Measurements from ENCODE around the gene TOMT. TPM values are rescaled to one million over a fixed set of nuclear protein-coding genes. Genes with fewer than 3 reads are reported as not detected.
"Not testable (repeated sequence)": the region's sequence is repeated elsewhere in the genome, so short reads cannot be mapped to it uniquely, and the experiment has no call there.

The TOMT gene
- polyA plus RNA-seq, 4 donors: not detected

DNA sequence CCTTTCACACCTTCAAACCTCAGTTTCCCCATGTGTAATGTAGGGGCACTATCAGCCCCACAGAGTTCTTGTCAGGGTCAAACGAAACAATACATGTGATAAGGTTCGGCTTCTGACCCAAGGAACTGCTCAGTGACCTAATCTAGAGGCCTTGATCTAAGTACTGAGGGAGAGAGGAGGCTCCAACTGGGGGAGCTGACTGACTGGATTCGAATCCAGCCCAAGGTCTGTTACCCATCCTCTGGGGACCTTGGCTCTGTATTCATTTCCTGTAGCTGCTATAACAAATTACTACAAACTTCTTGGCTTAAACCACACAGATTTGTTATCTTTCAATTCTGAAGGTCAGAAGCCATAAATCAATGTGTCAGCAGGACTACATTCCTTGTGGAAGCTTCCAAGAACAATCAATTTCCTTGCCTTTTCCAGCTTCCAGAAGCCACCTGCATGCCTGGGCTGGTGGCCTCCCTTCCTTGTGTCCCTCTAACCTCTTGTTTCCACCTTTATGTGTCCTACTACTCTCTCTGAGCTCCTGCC lies 17.5 kb downstream of the TOMT start:
- no peak overlapping the region for H3K27ac ChIP-seq (ENCODE audit: low read depth in 1 of 3, low read length in 2 of 3)
- peak in 1 of 2 donors; percentile 40 for DNase-seq
- 30 to 66% (median 44%) methylated on average over 3 of the region's 3 CpGs for WGBS, 3 donors

DNA sequence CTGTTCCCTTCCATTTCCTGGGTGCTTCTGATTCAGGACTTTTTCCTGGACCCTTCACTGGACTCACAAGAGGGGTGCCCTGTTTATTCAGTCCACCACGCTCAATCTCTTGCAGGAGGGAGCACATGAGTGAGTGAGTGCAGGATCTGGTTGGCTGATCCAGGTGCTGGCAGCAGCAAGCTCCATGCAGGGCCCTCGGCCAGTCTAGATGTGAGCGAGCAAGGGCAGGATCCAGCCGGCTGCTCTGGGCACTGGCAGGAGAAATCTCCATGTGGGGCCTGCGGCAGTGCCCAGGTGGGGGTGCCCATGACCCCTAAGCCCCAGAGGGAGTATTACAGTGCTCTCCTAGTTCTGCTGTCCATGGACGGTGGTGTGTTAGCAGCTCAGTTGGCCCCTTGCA lies 18.3 kb downstream of the TOMT start:
- no peak overlapping the region for H3K27ac ChIP-seq (ENCODE audit: low read depth in 1 of 3, low read length in 2 of 3)
- no peaks in the 10 kb centered on the region for H3K36me3 ChIP-seq (ENCODE audit: control insufficient read depth in 3 of 3, insufficient read depth in 2 of 3, low read depth in 1 of 3, low read length in 3 of 3)
- WGBS, 3 donors: 89 to 95% (median 90%) methylated on average over 6 of the region's 6 CpGs
- no peaks in the 10 kb centered on the region for H3K27me3 ChIP-seq (ENCODE audit: control insufficient read depth in 3 of 3, insufficient read depth in 3 of 3, low read length in 3 of 3)
- H3K9me3 ChIP-seq (ENCODE audit: control insufficient read depth in 2 of 2, insufficient read depth in 1 of 2, low read depth in 1 of 2, low read length in 1 of 2): peaks cover 0 to 8% of the 10 kb centered on the region in 2 donors
- no peak overlapping the region for H3K4me3 ChIP-seq (ENCODE audit: low read depth in 1 of 3, low read length in 3 of 3)
- DNase-seq: no peak
- peaks cover 0 to 2% (median 0%) of the 10 kb centered on the region in 3 donors for H3K4me1 ChIP-seq (ENCODE audit: control insufficient read depth in 3 of 3, insufficient read depth in 2 of 3, low read depth in 1 of 3, low read length in 2 of 3)
- no peak for FAIRE-seq

More for the DNA sequence above, 17.5 kb downstream of the TOMT start:
- H3K9me3 ChIP-seq (ENCODE audit: control insufficient read depth in 2 of 2, insufficient read depth in 1 of 2, low read depth in 1 of 2, low read length in 1 of 2): no peaks in the 10 kb centered on the region
- peaks cover 0 to 2% (median 0%) of the 10 kb centered on the region in 3 donors for H3K4me1 ChIP-seq (ENCODE audit: control insufficient read depth in 3 of 3, insufficient read depth in 2 of 3, low read depth in 1 of 3, low read length in 2 of 3)
- FAIRE-seq: no peak
- no peaks in the 10 kb centered on the region for H3K27me3 ChIP-seq (ENCODE audit: control insufficient read depth in 3 of 3, insufficient read depth in 3 of 3, low read length in 3 of 3)
- H3K4me3 ChIP-seq (ENCODE audit: low read depth in 1 of 3, low read length in 3 of 3): no peak overlapping the region
- H3K36me3 ChIP-seq (ENCODE audit: control insufficient read depth in 3 of 3, insufficient read depth in 2 of 3, low read depth in 1 of 3, low read length in 3 of 3): no peaks in the 10 kb centered on the region

DNA sequence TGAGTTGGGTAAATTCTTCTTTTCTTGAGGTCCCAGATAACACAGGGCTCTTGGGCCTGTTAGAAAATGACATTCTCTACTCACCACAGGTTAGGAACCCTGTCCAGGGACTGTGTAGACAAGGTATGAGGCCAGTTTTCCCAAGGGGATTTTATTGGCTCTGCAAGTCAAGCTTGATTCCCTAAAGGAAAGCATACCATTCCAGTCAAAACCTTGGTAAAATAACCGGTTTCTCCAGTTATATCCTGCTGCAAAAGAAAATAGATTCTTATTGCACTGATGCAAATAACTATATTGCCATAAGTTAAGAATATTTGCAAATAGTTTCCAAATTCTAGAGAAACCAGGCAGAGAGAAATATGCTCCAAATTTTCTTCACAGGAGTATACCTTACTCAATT lies 20.2 kb downstream of the TOMT start:
- 52 to 59% (median 52%) methylated on average over 1 of the region's 1 CpG for WGBS, 3 donors
- FAIRE-seq: no peak
- no peak for DNase-seq

DNA sequence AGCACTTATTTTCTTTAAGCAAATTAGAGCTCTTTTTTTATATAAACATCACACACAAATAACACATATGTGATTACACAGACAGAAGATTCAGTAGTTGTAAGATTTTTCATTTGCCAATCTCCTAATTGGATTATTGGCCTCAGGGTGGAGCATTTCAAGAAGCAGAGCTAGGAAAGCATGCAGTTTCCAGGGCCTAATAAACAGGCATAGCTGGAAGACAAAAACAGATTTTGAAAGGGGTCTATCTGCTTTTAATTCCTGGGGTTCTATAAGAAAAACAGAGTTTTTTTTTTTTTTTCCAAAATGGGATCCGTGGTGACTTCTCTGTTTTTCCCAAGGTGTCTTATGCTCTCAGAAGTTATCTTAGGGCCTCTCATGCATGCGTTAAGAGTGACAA lies 22.2 kb downstream of the TOMT start:
- DNase-seq (no peak), FAIRE-seq (no peak)
- no peaks in the 10 kb centered on the region for H3K36me3 ChIP-seq (ENCODE audit: control insufficient read depth in 3 of 3, insufficient read depth in 2 of 3, low read depth in 1 of 3, low read length in 3 of 3)
- peaks cover 0 to 6% (median 0%) of the 10 kb centered on the region in 3 donors for H3K27me3 ChIP-seq (ENCODE audit: control insufficient read depth in 3 of 3, insufficient read depth in 3 of 3, low read length in 3 of 3)
- H3K27ac ChIP-seq (ENCODE audit: low read depth in 1 of 3, low read length in 2 of 3): no peak overlapping the region
- H3K4me1 ChIP-seq (ENCODE audit: control insufficient read depth in 3 of 3, insufficient read depth in 2 of 3, low read depth in 1 of 3, low read length in 2 of 3): peaks cover 0 to 2% (median 0%) of the 10 kb centered on the region in 3 donors
- H3K4me3 ChIP-seq (ENCODE audit: low read depth in 1 of 3, low read length in 3 of 3): no peak overlapping the region
- 63 to 65% (median 63%) methylated on average over 2 of the region's 2 CpGs for whole genome bisulfite sequencing, 3 donors
- peaks cover 0 to 8% of the 10 kb centered on the region in 2 donors for H3K9me3 ChIP-seq (ENCODE audit: control insufficient read depth in 2 of 2, insufficient read depth in 1 of 2, low read depth in 1 of 2, low read length in 1 of 2)

More for the DNA sequence above, 20.2 kb downstream of the TOMT start:
- Histone ChIP-seq H3K27me3 (ENCODE audit: control insufficient read depth in 3 of 3, insufficient read depth in 3 of 3, low read length in 3 of 3) (peaks cover 0 to 5% (median 0%) of the 10 kb centered on the region in 3 donors), H3K9me3 (ENCODE audit: control insufficient read depth in 2 of 2, insufficient read depth in 1 of 2, low read depth in 1 of 2, low read length in 1 of 2) (peaks cover 0 to 8% of the 10 kb centered on the region in 2 donors), H3K36me3 (ENCODE audit: control insufficient read depth in 3 of 3, insufficient read depth in 2 of 3, low read depth in 1 of 3, low read length in 3 of 3) (no peaks in the 10 kb centered on the region), H3K27ac (ENCODE audit: low read depth in 1 of 3, low read length in 2 of 3) (no peak overlapping the region), H3K4me3 (ENCODE audit: low read depth in 1 of 3, low read length in 3 of 3) (no peak overlapping the region), H3K4me1 (ENCODE audit: control insufficient read depth in 3 of 3, insufficient read depth in 2 of 3, low read depth in 1 of 3, low read length in 2 of 3) (peaks cover 0 to 2% (median 0%) of the 10 kb centered on the region in 3 donors)

DNA sequence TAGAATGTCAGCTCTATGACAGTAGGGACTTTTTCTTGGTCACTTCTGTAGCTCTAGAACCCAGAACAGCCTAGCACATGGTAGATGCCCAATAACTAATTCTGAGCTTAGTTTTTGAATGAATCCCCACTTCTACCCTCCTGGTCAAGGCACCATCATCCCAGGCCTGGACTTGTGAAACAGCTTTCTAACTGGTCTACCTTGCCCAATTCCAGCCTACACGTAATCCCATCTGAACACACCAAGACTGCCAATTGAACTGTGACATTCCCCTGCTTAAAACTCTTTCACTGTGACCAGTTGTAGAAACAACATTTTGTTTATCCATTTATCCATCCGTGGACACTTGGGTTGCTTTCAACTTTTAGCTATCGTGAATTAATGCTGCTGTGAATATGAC lies 23.7 kb downstream of the TOMT start:
- no peak for DNase-seq
- Histone ChIP-seq H3K27me3 (ENCODE audit: control insufficient read depth in 3 of 3, insufficient read depth in 3 of 3, low read length in 3 of 3) (peaks cover 0 to 6% (median 0%) of the 10 kb centered on the region in 3 donors), H3K4me3 (ENCODE audit: low read depth in 1 of 3, low read length in 3 of 3) (no peak overlapping the region), H3K9me3 (ENCODE audit: control insufficient read depth in 2 of 2, insufficient read depth in 1 of 2, low read depth in 1 of 2, low read length in 1 of 2) (peaks cover 0 to 8% of the 10 kb centered on the region in 2 donors), H3K4me1 (ENCODE audit: control insufficient read depth in 3 of 3, insufficient read depth in 2 of 3, low read depth in 1 of 3, low read length in 2 of 3) (no peaks in the 10 kb centered on the region), H3K27ac (ENCODE audit: low read depth in 1 of 3, low read length in 2 of 3) (no peak overlapping the region), H3K36me3 (ENCODE audit: control insufficient read depth in 3 of 3, insufficient read depth in 2 of 3, low read depth in 1 of 3, low read length in 3 of 3) (no peaks in the 10 kb centered on the region)
- WGBS, 3 donors: 82 to 90% (median 84%) methylated on average over 3 of the region's 3 CpGs
- FAIRE-seq: no peak

DNA sequence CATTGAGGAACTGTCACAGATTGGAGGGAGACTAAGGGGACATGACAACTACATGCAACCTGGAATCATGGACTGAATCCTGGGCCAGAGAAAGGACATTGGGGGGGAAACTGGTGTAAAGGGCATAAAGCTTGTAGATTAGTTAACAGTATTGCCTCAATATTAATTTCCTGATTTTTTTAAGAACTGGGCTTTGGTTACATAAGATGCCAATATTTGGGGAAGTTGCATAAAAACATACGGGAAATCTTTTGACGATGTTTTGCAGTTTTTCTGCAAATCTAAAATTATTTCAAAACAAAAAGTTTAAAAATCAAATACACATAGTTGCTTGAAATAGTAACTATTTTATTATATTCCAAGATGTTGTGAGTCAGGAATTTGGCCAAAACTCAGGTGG lies 26.9 kb downstream of the TOMT start:
- 61 to 89% (median 69%) methylated on average over 2 of the region's 2 CpGs for WGBS, 3 donors
- Histone ChIP-seq H3K27ac (ENCODE audit: low read depth in 1 of 3, low read length in 2 of 3) (no peak overlapping the region), H3K4me1 (ENCODE audit: control insufficient read depth in 3 of 3, insufficient read depth in 2 of 3, low read depth in 1 of 3, low read length in 2 of 3) (no peaks in the 10 kb centered on the region), H3K9me3 (ENCODE audit: control insufficient read depth in 2 of 2, insufficient read depth in 1 of 2, low read depth in 1 of 2, low read length in 1 of 2) (peaks cover 0 to 8% of the 10 kb centered on the region in 2 donors), H3K36me3 (ENCODE audit: control insufficient read depth in 3 of 3, insufficient read depth in 2 of 3, low read depth in 1 of 3, low read length in 3 of 3) (no peaks in the 10 kb centered on the region), H3K27me3 (ENCODE audit: control insufficient read depth in 3 of 3, insufficient read depth in 3 of 3, low read length in 3 of 3) (peaks cover 0 to 6% (median 0%) of the 10 kb centered on the region in 3 donors), H3K4me3 (ENCODE audit: low read depth in 1 of 3, low read length in 3 of 3) (no peak overlapping the region)
- FAIRE-seq: no peak
- DNase-seq: no peak

DNA sequence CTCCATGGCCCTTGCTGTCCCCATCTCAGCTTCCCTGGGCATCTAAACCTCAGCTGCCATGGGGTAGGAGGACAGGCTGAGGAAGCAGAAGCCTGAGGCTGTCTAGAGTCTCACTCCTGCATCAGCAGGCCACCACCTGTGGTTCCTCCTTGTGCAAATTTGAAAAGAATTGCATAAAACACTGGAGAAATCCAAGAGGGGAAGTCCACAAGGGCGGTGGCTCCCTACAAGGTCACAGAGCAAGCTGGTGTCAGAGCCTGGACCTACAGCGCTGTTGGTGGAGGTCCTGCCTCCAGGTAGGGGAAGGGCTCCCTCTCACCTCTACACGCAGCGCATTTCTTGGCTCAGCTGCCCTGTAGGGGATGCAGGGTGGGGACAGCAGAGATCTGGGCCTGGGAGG lies 29.7 kb downstream of the TOMT start, which contains the start of gene FOLR3:
Gene FOLR3 (plus strand): TSS at position 253 of the 400 bp plus-strand sequence. CDS start 228 bp downstream, outside the sequence.
- not testable (repeated sequence) for FAIRE-seq; H3K27me3 ChIP-seq (ENCODE audit: control insufficient read depth in 3 of 3, insufficient read depth in 3 of 3, low read length in 3 of 3); H3K27ac ChIP-seq (ENCODE audit: low read depth in 1 of 3, low read length in 2 of 3); H3K9me3 ChIP-seq (ENCODE audit: control insufficient read depth in 2 of 2, insufficient read depth in 1 of 2, low read depth in 1 of 2, low read length in 1 of 2); H3K36me3 ChIP-seq (ENCODE audit: control insufficient read depth in 3 of 3, insufficient read depth in 2 of 3, low read depth in 1 of 3, low read length in 3 of 3); H3K4me1 ChIP-seq (ENCODE audit: control insufficient read depth in 3 of 3, insufficient read depth in 2 of 3, low read depth in 1 of 3, low read length in 2 of 3); DNase-seq; H3K4me3 ChIP-seq (ENCODE audit: low read depth in 1 of 3, low read length in 3 of 3)
- WGBS, 3 donors: 86 to 89% (median 87%) methylated on average over 4 of the region's 4 CpGs

DNA sequence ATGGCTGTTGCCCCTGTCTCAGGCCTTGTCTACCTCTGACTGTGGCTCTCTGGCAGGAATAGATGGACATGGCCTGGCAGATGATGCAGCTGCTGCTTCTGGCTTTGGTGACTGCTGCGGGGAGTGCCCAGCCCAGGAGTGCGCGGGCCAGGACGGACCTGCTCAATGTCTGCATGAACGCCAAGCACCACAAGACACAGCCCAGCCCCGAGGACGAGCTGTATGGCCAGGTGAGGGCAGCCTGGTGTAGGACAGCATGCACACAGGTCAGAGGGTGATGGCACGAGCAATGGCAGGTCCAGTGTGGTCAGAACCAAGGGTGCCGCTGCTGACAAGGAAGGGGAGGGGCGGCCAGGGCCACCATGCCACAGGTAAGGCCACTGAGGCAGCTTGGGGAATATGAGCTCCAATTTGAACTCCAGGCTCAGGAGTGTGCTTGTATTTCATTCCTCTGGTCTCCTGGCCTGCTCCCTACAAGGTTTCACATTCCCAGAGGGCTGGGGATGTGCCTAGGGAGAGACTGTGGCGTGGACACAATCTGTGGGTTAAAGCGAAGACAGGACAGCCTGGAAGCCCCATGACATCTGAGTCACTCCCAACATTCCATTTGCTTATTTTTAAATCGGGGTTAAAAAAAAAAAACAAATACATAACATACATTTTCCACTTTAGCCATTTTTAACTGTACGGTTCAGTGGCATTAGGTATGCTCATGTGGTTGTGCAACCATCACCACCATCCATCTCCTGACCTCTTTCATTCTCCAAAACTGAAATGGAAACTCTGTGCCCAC lies 30.4 kb downstream of the TOMT start:
- Histone ChIP-seq H3K27ac (ENCODE audit: low read depth in 1 of 3, low read length in 2 of 3) (no peak overlapping the region), H3K36me3 (ENCODE audit: control insufficient read depth in 3 of 3, insufficient read depth in 2 of 3, low read depth in 1 of 3, low read length in 3 of 3) (no peaks in the 10 kb centered on the region), H3K4me1 (ENCODE audit: control insufficient read depth in 3 of 3, insufficient read depth in 2 of 3, low read depth in 1 of 3, low read length in 2 of 3) (no peaks in the 10 kb centered on the region), H3K27me3 (ENCODE audit: control insufficient read depth in 3 of 3, insufficient read depth in 3 of 3, low read length in 3 of 3) (no peaks in the 10 kb centered on the region), H3K4me3 (ENCODE audit: low read depth in 1 of 3, low read length in 3 of 3) (no peak overlapping the region), H3K9me3 (ENCODE audit: control insufficient read depth in 2 of 2, insufficient read depth in 1 of 2, low read depth in 1 of 2, low read length in 1 of 2) (no peaks in the 10 kb centered on the region)
- no peak for FAIRE-seq
- 89 to 94% (median 92%) methylated on average over 14 of the region's 14 CpGs for WGBS, 3 donors
- DNase-seq: no peak

Data from small intestine (tissue), 7 donors.